IMR-90 (cell line): Measurements from ENCODE around the gene EID1. TPM values are rescaled to one million over a fixed set of nuclear protein-coding genes. Genes with fewer than 3 reads are reported as not detected.

ENCODE experiments used
- ATAC-seq: fragments of 200-7000 bp; cut with Tn5 transposase; 2 replicates; pipeline ENCODE4 v1.9.1; 2020; ENCODE audit warnings: low read depth, mild to moderate bottlenecking, moderate library complexity
- BruUV-seq: library from RNA; stranded (reverse); fragments of 400-500 nt; replicated peaks from 2 replicates; lab custom pipeline; 2021; lab: Mats Ljungman, UMichigan
- CTCF ChIA-PET: fragments of 300-600 bp; formaldehyde crosslinking; extraction: SDS; loops from one replicate; lab custom pipeline; 2021; ENCODE audit warnings: antibody characterized with exemption; lab: Yijun Ruan, JAX
- POLR2A ChIA-PET: fragments of 300-600 bp; sonication (Branson Sonifier 250); formaldehyde crosslinking; loops from one replicate; lab custom pipeline; 2022; ENCODE audit warnings: antibody characterized with exemption; ENCODE audit not compliant: unreplicated experiment; lab: Charles Lee
- DNase-seq: peaks from one replicate; pipeline ENCODE4 v3.0.0; 2013
- H2AFZ ChIP-seq: replicated peaks from 2 replicates; pipeline ENCODE3; 2013; ENCODE audit warnings: low read length, mild to moderate bottlenecking; ENCODE audit not compliant: poor library complexity
- H2AK5ac ChIP-seq: 2 replicates; pipeline ENCODE4 v1.6.1; 2013; ENCODE audit warnings: low read depth, low read length, inconsistent platforms
- H2AK9ac ChIP-seq: replicated peaks from 2 replicates; pipeline ENCODE3; 2013; ENCODE audit warnings: mild to moderate bottlenecking, low read depth, low read length, moderate library complexity; ENCODE audit not compliant: poor library complexity
- H2BK120ac ChIP-seq: 2 replicates; pipeline ENCODE4 v1.6.1; 2013; ENCODE audit warnings: low read depth, low read length, inconsistent platforms
- H2BK15ac ChIP-seq: 3 replicates; pipeline ENCODE4 v1.6.1; 2013; ENCODE audit warnings: low read depth, low read length, inconsistent platforms
- H2BK20ac ChIP-seq: 2 replicates; pipeline ENCODE4 v1.6.1; 2013; ENCODE audit warnings: low read depth, mild to moderate bottlenecking, inconsistent platforms, low read length, moderate library complexity
- H2BK5ac ChIP-seq: 2 replicates; pipeline ENCODE4 v1.6.1; 2013; ENCODE audit warnings: mild to moderate bottlenecking, low read depth, low read length, inconsistent platforms; ENCODE audit not compliant: poor library complexity, severe bottlenecking
- H3K14ac ChIP-seq: replicated peaks from 2 replicates; pipeline ENCODE4 v1.6.1; 2013; ENCODE audit warnings: low read depth, low read length, inconsistent platforms
- H3K18ac ChIP-seq: 2 replicates; pipeline ENCODE4 v1.6.1; 2013; ENCODE audit warnings: low read depth, low read length, control low read depth
- H3K23ac ChIP-seq: 2 replicates; pipeline ENCODE4 v1.6.1; 2013; ENCODE audit warnings: low read depth, low read length, inconsistent platforms
- H3K27ac ChIP-seq: 2 replicates; pipeline ENCODE4 v1.5.1; 2013; ENCODE audit warnings: mild to moderate bottlenecking, control low read depth, low read length; ENCODE audit not compliant: insufficient read depth
- H3K27me3 ChIP-seq: 2 replicates; pipeline ENCODE4 v1.6.1; 2013; ENCODE audit warnings: low read length; ENCODE audit not compliant: control insufficient read depth, insufficient read depth
- H3K36me3 ChIP-seq: 2 replicates; pipeline ENCODE4 v1.6.1; 2013; ENCODE audit warnings: low read length, mixed read lengths; ENCODE audit not compliant: control insufficient read depth, insufficient read depth
- H3K4ac ChIP-seq: 2 replicates; pipeline ENCODE4 v1.6.1; 2013; ENCODE audit warnings: low read depth, low read length, inconsistent platforms
- H3K4me1 ChIP-seq: 2 replicates; pipeline ENCODE4 v1.6.1; 2013; ENCODE audit warnings: low read length, mixed read lengths; ENCODE audit not compliant: control insufficient read depth, insufficient read depth
- H3K4me2 ChIP-seq: 2 replicates; pipeline ENCODE4 v1.6.1; 2013; ENCODE audit warnings: low read depth, mild to moderate bottlenecking, control low read depth, low read length, moderate library complexity
- H3K4me3 ChIP-seq: 2 replicates; pipeline ENCODE4 v1.5.1; 2013; ENCODE audit warnings: low read depth, mild to moderate bottlenecking, control low read depth, low read length, moderate library complexity; ENCODE audit not compliant: insufficient read depth
- H3K56ac ChIP-seq: 2 replicates; pipeline ENCODE4 v1.6.1; 2013; ENCODE audit warnings: low read length, inconsistent platforms; ENCODE audit not compliant: insufficient read depth; ENCODE audit errors: extremely low read depth
- H3K79me1 ChIP-seq, 2 experiments: 2 replicates each; pipeline ENCODE4 v1.6.1; 2013; ENCODE audit warnings: low read length in 2 of 2, inconsistent platforms in 1 of 2, low read depth in 1 of 2
- H3K9ac ChIP-seq: 2 replicates; pipeline ENCODE4 v1.6.1; 2013; ENCODE audit warnings: low read depth, low read length, control low read depth
- H3K9me1 ChIP-seq: 2 replicates; pipeline ENCODE4 v1.6.1; 2013; ENCODE audit warnings: low read length, inconsistent platforms; ENCODE audit not compliant: insufficient read depth
- H3K9me3 ChIP-seq: 2 replicates; pipeline ENCODE4 v1.6.1; 2013; ENCODE audit warnings: low read length; ENCODE audit not compliant: control insufficient read depth, insufficient read depth
- H4K20me1 ChIP-seq: 2 replicates; pipeline ENCODE4 v1.6.1; 2013; ENCODE audit warnings: low read length, inconsistent platforms; ENCODE audit not compliant: insufficient read depth
- H4K5ac ChIP-seq: 2 replicates; pipeline ENCODE4 v1.6.1; 2013; ENCODE audit warnings: mild to moderate bottlenecking, low read depth, low read length, control low read depth
- H4K8ac ChIP-seq, 2 experiments: 2 replicates each; pipeline ENCODE4 v1.6.1; 2013; ENCODE audit warnings: low read depth in 2 of 2, low read length in 2 of 2, control low read depth in 1 of 2, inconsistent platforms in 1 of 2
- H4K91ac ChIP-seq: 2 replicates; pipeline ENCODE4 v1.6.1; 2013; ENCODE audit warnings: low read depth, low read length, inconsistent platforms; ENCODE audit not compliant: insufficient read depth
- USF2 ChIP-seq: fragments of 150-350 bp; IDR thresholded peaks from 2 replicates; pipeline ENCODE4 v1.6.1; 2017; ENCODE audit warnings: mild to moderate bottlenecking, antibody characterized with exemption, low read length, low read depth
- WGBS, 2 experiments: methylation state at CpG; one replicate each; pipeline versions ENCODE4 v1.1.5 to v1.1.7; 2013; ENCODE audit warnings: missing lambda C conversion rate in 2 of 2; ENCODE audit not compliant: insufficient read length in 1 of 2; ENCODE audit errors: extremely low coverage in 2 of 2; 5-methylcytosine and 5-hydroxymethylcytosine counted together
- dilution Hi-C: fragments of 300-500 bp; cut with HindIII; formaldehyde crosslinking; loops from one replicate; pipeline ENCODE4 v1.14.3; 2018; ENCODE audit warnings: low sequenced_read_pairs; ENCODE audit not compliant: unreplicated experiment
- in situ Hi-C: fragments of 300-500 bp; cut with MboI; formaldehyde crosslinking; loops from 3 replicates; pipeline ENCODE4 v1.14.3; 2019; ENCODE audit warnings: low sequenced_read_pairs, inconsistent platforms, mixed read lengths
- intact Hi-C: fragments of 100-400 bp; cut with micrococcal nuclease; formaldehyde crosslinking; loops from 2 replicates; pipeline ENCODE4 v1.10.0; 2022
- polyA plus RNA-seq, 3 experiments: library from polyadenylated mRNA; depleted of rRNA; stranded (reverse); fragments of >200 nt; gene quantifications; 2 replicates each; pipeline ENCODE4 v1.2.3, GENCODE V29; 2012; ENCODE audit warnings: low replicate concordance in 1 of 3
- total RNA-seq: library from RNA; depleted of rRNA; stranded (reverse); fragments of >200 nt; gene quantifications from 2 replicates; pipeline ENCODE4 v1.2.3, GENCODE V29; 2012

The EID1 gene
- total and polyA plus RNA-seq, 2 of the 4 experiments (the other 2 are of a cell fraction), result 147 to 162 TPM

- Histone ChIP-seq H3K9ac (no peak overlapping the region), H2AK5ac (no peak overlapping the region), H3K4me3 (no peak overlapping the region), H2AFZ (no peak overlapping the region), H4K91ac (no peak overlapping the region), H4K20me1 (no peaks in the 10 kb centered on the region), H3K36me3 (no peaks in the 10 kb centered on the region), H3K14ac (no peak overlapping the region), H3K27ac (no peak overlapping the region), H2BK15ac (no peak overlapping the region), H3K9me1 (peaks cover 13% of the 10 kb centered on the region), H3K27me3 (no peaks in the 10 kb centered on the region), H3K4me1 (peaks cover 2% of the 10 kb centered on the region), H4K5ac (no peak overlapping the region), H3K56ac (no peak overlapping the region), H2BK5ac (no peak overlapping the region), H3K4ac (no peak overlapping the region), H3K18ac (no peak overlapping the region), H3K23ac (no peak overlapping the region), H3K79me1 (peaks cover 8 to 21% of the 10 kb centered on the region in 2 experiments; a peak in 3 of 4 replicates), H2AK9ac (no peak overlapping the region), H4K8ac (no peak overlapping the region), H2BK120ac (no peak overlapping the region), H2BK20ac (no peak overlapping the region), H3K4me2 (no peak overlapping the region), H3K9me3 (no peaks in the 10 kb centered on the region)
- no CpG with 5 or more reads among the region's 2 CpGs for whole genome bisulfite sequencing, 2 experiments
- POLR2A ChIA-PET, result no interaction called here
- in situ Hi-C loops (no loop called here), dilution Hi-C loops (no loop called here), intact Hi-C loops (no loop called here)
- no TSS peak for BruUV-seq
- no peak for DNase-seq
- no peak for ATAC-seq
- TF ChIP-seq USF2, result no peak
- CTCF ChIA-PET, result no interaction called here
Observed at GRCh38 chr15:48922046-48922445, 44.1 kb downstream of the EID1 start.
